Activated naive CD4-positive, alpha-beta T cell treated with anti-CD3 and anti-CD28 coated beads, Interleukin-2, amount 10 ng/mL, durations not matched to agents 5 hours and 36 hours (primary cell): ENCODE data around the gene MUC16. TPM values are rescaled to one million over a fixed set of nuclear protein-coding genes. Genes with fewer than 3 reads are reported as not detected.

Source experiments
- total RNA-seq, 2 experiments: library from RNA; stranded (reverse); gene quantifications; one replicate each; pipeline ENCODE4 v1.2.3, GENCODE V29; 2021

MUC16 gene
- total RNA-seq = not detected

GRCh38 chr19:9009935-9010651 lies at the start of gene MUC16:
MUC16 (minus strand) TSS chr19:9010409.

Other genes with a start within 250 kb of the MUC16 start
- gene ZNF558, start 178.1 kb downstream of the MUC16 start, total RNA-seq = 10 to 100 TPM; 27.2 to 30.1 TPM
- gene MBD3L1, start 178.0 kb downstream of the MUC16 start, total RNA-seq = not detected
- not detected for gene OR1M1, start 76.7 kb upstream of the MUC16 start, total RNA-seq
- not detected for gene OR7G2, start 97.1 kb upstream of the MUC16 start, total RNA-seq
- gene OR7G1, start 105.4 kb upstream of the MUC16 start, total RNA-seq = not detected
- not detected for gene OR7G3, start 116.5 kb upstream of the MUC16 start, total RNA-seq
- 10 to 100 TPM; 38.2 to 41.1 TPM for gene ZNF317, start 130.0 kb upstream of the MUC16 start, total RNA-seq
- gene OR7D2, start 168.6 kb upstream of the MUC16 start, total RNA-seq = under 1 TPM in 1 of 2 experiments, not detected in 1; 0.07 TPM
- gene OR7D4, start 209.2 kb upstream of the MUC16 start, total RNA-seq = not detected
- gene OR7E24, start 240.5 kb upstream of the MUC16 start, total RNA-seq = not detected